GM12801 (cell line): ENCODE measurements around the gene KISS1R.

ENCODE experiments used
- CTCF ChIP-seq: IDR thresholded peaks from one replicate; pipeline ENCODE4 v1.5.1; 2011; ENCODE audit warnings: control low read depth; ENCODE audit not compliant: insufficient read length; ENCODE audit errors: extremely low read depth

The KISS1R gene

GRCh38 chr19:879711-880438 is 37.3 kb upstream of the KISS1R start:
- no peak for TF ChIP-seq CTCF

- TF ChIP-seq CTCF, result no peak
These were observed 35.6 kb upstream of the KISS1R start for GRCh38 chr19:881385-882071.

GRCh38 chr19:882871-883497 is 34.1 kb upstream of the KISS1R start:
- no peak for TF ChIP-seq CTCF

GRCh38 chr19:883661-884211 is 33.4 kb upstream of the KISS1R start:
- TF ChIP-seq CTCF, result no peak

- TF ChIP-seq CTCF, result no peak
These were observed 32.5 kb upstream of the KISS1R start for GRCh38 chr19:884420-885211.

GRCh38 chr19:885536-886224 is 31.5 kb upstream of the KISS1R start:
- TF ChIP-seq CTCF, result no peak

- no peak for TF ChIP-seq CTCF
These were observed 30.1 kb upstream of the KISS1R start for GRCh38 chr19:887072-887471.
